ENCODE data around the gene DLGAP4. TPM values are rescaled to one million over a fixed set of nuclear protein-coding genes. Genes with fewer than 3 reads are reported as not detected.
A peak's percentile ranks its signal among the peaks of the same experiment; 100 is the strongest.

DLGAP4 gene
- total and polyA plus RNA-seq, 2 of the 8 experiments (the other 6 are each of a cell fraction or from before 2014, with no cell fraction given), result 41.2 to 57.2 TPM

DNA sequence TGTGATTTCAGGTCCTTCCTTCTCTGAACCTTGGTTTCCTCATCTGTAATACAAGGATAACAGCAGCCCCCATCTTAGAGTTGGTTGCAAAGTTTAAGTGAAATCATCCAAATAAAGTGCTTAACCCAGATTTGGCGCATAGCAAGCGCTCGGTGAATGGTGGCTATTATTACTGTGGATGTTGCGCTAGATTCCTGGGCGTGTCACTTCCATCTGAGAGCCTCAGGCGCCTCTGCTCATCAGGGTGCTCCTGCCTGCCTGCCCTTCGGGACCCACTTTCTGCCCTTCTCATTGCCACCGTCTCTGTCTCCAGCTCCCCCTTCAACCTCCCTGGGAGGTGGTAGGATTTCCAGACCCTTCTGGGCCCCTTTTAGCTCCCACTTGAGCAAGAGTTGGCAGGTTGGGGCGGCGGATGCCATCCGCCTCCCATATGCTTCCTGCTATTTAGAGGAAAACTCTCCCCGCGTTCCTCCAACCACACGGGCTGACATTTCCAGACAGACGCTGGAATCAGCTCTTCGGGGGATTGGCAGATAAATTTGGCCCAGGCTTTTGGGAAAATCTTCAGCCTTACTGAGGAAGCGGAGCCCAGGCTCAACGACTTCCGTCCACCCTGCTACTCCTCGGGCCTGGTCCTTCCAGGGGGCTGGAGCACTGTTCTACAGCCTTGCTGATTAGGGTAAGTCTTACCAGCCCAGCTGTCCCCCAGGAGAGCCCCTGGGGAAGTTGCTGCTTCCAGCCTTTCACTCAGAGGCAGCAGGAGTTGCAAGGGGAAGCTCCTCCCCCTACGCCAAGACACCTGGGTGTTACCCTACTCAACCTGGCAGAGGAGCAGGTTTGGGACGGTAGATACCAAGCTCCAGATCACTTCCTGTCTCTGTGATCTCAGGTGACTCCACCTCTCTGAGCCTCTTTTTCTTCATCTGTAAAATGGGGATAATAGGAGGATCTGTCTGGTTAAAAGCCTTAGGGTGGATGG is 71.5 kb downstream of the DLGAP4 start (continued):
- TF ChIP-seq, protein P1, sequence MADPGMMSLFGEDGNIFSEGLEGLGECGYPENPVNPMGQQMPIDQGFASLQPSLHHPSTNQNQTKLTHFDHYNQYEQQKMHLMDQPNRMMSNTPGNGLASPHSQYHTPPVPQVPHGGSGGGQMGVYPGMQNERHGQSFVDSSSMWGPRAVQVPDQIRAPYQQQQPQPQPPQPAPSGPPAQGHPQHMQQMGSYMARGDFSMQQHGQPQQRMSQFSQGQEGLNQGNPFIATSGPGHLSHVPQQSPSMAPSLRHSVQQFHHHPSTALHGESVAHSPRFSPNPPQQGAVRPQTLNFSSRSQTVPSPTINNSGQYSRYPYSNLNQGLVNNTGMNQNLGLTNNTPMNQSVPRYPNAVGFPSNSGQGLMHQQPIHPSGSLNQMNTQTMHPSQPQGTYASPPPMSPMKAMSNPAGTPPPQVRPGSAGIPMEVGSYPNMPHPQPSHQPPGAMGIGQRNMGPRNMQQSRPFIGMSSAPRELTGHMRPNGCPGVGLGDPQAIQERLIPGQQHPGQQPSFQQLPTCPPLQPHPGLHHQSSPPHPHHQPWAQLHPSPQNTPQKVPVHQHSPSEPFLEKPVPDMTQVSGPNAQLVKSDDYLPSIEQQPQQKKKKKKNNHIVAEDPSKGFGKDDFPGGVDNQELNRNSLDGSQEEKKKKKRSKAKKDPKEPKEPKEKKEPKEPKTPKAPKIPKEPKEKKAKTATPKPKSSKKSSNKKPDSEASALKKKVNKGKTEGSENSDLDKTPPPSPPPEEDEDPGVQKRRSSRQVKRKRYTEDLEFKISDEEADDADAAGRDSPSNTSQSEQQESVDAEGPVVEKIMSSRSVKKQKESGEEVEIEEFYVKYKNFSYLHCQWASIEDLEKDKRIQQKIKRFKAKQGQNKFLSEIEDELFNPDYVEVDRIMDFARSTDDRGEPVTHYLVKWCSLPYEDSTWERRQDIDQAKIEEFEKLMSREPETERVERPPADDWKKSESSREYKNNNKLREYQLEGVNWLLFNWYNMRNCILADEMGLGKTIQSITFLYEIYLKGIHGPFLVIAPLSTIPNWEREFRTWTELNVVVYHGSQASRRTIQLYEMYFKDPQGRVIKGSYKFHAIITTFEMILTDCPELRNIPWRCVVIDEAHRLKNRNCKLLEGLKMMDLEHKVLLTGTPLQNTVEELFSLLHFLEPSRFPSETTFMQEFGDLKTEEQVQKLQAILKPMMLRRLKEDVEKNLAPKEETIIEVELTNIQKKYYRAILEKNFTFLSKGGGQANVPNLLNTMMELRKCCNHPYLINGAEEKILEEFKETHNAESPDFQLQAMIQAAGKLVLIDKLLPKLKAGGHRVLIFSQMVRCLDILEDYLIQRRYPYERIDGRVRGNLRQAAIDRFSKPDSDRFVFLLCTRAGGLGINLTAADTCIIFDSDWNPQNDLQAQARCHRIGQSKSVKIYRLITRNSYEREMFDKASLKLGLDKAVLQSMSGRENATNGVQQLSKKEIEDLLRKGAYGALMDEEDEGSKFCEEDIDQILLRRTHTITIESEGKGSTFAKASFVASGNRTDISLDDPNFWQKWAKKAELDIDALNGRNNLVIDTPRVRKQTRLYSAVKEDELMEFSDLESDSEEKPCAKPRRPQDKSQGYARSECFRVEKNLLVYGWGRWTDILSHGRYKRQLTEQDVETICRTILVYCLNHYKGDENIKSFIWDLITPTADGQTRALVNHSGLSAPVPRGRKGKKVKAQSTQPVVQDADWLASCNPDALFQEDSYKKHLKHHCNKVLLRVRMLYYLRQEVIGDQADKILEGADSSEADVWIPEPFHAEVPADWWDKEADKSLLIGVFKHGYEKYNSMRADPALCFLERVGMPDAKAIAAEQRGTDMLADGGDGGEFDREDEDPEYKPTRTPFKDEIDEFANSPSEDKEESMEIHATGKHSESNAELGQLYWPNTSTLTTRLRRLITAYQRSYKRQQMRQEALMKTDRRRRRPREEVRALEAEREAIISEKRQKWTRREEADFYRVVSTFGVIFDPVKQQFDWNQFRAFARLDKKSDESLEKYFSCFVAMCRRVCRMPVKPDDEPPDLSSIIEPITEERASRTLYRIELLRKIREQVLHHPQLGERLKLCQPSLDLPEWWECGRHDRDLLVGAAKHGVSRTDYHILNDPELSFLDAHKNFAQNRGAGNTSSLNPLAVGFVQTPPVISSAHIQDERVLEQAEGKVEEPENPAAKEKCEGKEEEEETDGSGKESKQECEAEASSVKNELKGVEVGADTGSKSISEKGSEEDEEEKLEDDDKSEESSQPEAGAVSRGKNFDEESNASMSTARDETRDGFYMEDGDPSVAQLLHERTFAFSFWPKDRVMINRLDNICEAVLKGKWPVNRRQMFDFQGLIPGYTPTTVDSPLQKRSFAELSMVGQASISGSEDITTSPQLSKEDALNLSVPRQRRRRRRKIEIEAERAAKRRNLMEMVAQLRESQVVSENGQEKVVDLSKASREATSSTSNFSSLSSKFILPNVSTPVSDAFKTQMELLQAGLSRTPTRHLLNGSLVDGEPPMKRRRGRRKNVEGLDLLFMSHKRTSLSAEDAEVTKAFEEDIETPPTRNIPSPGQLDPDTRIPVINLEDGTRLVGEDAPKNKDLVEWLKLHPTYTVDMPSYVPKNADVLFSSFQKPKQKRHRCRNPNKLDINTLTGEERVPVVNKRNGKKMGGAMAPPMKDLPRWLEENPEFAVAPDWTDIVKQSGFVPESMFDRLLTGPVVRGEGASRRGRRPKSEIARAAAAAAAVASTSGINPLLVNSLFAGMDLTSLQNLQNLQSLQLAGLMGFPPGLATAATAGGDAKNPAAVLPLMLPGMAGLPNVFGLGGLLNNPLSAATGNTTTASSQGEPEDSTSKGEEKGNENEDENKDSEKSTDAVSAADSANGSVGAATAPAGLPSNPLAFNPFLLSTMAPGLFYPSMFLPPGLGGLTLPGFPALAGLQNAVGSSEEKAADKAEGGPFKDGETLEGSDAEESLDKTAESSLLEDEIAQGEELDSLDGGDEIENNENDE (IDR thresholded peaks at IDR 0.05; ENCODE audit: insufficient replicate concordance, low read length), result no peak
- 0 out of 2 replicates have a peak, but pooled peaks have one; percentile 27 for TF ChIP-seq KDM1A (IDR thresholded peaks at IDR 0.05; ENCODE audit: borderline replicate concordance, low read length)

All from H1 (cell line).